HPDE6-E6E7 (cell line): ENCODE measurements around the gene CDCA4.
A peak's percentile ranks its signal among the peaks of the same experiment; 100 is the strongest.
"Not testable (repeated sequence)": the region's sequence is repeated elsewhere in the genome, so short reads cannot be mapped to it uniquely, and the experiment has no call there.

Source experiments
- DNase-seq: peaks from one replicate; pipeline ENCODE4 v3.0.0; 2011; ENCODE audit warnings: missing footprints; ENCODE audit errors: extremely low spot score

CDCA4 gene

DNA sequence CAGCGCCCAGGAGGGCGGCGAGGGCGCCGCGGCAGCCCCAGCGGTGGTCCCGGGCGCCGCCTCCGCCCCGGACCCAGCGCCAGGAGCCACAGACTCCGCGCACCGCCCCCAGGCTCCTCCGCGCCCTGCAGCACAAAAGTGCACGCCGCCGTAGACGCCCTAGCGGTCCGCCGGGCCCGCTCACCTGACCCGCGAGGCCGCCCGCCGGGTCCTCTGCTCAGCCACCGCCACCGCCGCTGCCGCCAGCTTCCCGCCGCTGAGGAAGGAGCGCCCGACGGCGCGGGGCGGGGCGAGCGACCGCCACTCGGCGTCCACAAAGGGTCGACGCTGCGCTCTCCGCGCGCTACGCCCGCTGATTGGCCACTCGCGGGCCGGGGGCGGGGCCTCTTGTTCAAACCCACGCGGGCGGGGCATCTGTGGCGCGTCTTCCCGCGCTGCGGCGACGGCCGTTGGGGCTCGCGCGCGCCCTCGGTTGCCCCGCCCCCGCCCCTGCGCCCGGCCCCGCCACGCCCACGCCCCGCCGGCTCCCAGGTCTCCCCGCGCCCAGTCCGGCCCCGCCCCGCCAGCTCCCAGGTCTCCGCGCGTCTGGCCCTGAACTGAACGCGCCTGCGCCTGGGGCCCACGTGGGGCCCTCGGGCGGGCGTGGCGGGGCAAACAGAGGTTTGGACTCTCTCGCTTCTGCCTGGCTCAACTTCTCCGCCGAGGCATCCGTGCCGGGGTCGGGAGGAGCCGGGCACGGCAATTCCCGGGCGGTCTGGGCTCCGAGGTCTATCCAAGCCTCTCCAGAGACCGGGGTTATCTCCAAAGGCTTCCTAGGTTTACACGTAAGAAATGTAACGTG lies at the start of gene CDCA4:
CDCA4 (minus strand) TSS at position 269 of the 841 bp plus-strand sequence. CDS start 9,154 bp downstream, outside the sequence.
- DNase-seq: peak; percentile 88

GRCh38 chr14:105069871-105070759 lies 49.2 kb upstream of the CDCA4 start:
- DNase-seq: no peak

DNA sequence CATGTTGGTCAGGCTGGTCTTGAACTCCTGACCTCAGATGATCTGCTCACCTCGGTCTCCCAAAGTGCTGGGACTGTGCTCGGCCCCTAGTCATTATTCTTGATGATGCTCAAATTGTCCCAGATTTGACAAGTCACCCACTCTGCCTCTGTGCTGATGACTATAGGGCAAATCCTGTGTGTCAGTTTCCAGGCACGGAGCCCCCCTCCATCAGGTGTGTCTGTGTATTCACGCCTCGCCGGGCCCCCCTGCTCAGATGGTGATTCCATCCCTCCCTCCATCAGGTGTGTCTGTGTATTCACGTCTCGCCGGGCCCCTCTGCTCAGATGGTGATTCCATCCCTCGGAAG lies 48.6 kb upstream of the CDCA4 start:
- no peak for DNase-seq

GRCh38 chr14:105068818-105069217 lies 47.9 kb upstream of the CDCA4 start:
- DNase-seq: no peak

- no peak for DNase-seq
Measured at GRCh38 chr14:105067969-105068301, 47.1 kb upstream of the CDCA4 start.

DNA sequence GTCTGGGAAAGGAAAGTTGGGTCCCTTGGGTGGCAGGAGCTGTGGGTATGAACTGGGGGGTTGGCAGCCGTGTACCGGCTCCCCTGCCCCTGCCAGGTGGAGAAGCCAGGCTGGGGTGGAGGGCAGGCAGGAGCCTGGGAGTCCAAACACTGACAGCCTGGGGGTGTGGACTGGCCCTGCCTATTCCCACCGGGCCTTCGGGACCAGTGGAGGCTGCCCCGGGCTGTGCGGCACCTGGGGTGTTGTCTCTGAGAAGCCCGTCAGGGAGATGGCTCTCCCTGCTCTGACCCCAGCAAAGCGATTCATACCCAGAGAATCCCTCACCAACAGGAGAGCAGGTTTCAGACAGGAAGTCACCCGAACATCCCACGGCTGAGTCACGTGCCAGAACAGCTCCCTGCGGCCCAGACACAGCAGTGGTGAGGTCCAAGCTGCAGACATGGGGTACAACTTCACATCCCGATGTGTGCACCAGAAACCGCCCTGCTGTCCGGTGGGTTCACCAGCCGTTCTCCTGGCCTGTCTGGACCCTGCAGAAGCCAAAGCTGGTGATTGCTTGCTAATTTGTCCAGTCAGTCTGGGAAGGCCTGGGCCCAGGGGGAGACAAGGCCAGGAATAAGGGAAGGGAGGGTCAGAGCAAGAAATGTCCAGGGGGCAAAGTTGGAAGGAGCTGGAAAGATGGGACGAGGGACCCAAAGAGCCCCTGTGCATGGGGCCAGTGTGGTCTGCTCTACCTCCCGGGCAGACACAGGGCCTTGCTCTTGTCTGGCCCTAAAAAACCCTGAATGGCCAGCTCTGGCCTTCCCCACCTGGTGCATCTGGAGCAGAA lies 46.5 kb upstream of the CDCA4 start:
- DNase-seq: no peak

DNA sequence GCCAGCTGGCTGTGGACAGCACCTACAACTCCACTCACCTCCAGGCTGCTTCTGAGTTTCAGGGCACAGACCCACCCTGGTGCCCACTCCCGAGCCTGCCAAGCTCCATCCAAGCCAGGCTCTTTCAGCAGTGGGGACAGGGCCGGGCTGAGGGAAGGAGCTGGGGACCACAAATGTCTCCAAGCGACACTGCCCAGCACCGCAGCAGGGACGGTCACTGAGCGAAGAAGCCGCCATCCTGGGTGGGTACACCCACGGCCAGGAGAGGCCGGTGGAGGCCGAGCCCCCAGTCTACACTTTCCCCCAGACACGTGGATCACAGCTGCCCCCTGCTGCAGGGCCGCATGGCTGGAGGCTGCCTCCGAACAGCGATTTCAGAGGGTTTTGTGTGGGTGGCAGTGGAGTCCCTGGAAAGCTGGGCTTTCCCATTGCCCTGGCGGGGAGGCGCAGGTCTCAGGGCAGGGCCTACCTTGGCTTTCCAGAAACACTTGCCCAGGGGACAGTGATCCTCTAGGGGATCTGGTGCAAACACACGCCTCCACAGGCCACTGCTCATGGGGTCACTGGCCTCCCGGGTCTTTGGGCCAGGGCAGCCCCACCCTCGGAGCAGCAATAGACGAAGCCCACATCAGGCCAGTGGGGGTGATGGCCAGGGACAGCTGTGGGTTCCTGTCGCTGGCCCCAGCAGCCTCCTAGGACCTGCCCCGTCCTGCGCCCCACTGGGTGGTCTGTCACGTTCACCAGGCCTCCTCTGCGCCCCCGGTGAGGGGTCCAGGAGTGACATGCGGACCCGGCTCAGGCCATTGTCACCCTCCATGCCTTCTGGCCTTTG lies 45.6 kb upstream of the CDCA4 start:
- no peak for DNase-seq

DNA sequence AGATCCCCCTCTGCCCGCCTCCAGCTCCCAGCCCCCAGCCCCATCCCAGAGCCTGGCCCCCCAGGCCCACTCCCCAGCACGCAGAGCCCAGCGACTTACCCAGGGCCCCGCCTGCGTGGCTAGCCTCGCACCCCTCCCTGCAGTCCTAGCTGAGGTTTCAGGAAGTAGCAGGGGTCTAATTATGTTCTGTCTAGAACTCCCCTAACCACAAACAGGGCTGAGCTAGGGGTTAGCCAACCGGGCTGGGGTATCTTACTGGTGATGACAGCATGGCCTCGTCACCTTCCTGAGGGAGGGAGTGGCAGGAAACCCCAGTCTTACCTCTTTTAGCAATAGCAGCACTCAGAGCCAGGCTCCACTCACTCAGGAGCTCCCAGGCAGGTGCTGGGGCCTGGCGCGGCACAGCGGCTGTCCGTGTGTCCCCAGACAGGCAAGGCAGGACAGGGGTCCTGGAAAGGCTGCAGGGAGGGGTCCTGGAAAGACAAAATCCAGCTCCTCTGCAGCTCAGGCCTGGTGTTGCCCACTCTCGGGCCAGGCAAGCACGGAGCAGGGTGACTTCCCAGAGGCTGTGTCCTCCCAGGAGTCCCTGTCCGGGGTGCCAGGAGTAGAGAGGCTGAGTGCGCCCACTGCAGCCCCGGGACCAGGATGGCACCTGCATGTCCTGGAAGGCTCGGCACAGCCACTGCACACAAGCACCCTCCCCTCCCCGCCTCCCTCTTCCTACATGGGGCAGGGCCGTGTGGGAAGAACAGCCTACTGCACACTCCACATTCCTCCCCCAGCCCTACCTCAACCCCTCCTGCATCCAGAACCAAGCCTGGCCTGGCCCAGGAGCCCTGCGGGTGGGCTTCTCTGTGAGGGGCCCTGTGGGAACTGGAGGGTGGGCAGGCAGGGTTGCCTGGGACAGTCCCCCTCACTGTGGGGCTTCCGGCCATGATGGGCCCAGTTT lies 44.7 kb upstream of the CDCA4 start, which contains the start of gene GPR132:
GPR132 (minus strand) TSS at position 151 of the 949 bp plus-strand sequence. CDS start 10,010 bp downstream, outside the sequence.
- no peak for DNase-seq

GRCh38 chr14:105064721-105065143 lies 43.8 kb upstream of the CDCA4 start:
- DNase-seq: no peak

DNA sequence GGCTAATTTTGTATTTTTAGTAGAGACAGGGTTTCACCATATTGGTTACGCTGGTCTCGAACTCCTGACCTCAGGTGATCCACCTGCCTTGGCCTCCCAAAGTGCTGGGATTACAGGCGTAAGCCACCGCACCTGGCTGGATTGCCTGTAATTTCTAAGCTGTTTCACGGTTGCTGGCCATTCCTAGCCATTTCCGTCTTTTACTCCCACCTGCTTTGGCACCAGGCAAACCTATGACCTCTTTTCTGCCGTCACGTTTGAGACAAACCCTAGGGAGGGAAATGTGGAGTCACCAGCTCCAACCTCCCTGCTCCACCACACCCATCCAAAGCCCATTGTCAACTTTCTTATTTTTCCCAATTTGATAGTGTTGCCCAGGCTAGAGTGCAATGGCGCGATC lies 43.1 kb upstream of the CDCA4 start:
- no peak for DNase-seq

GRCh38 chr14:105063506-105063905 lies 42.6 kb upstream of the CDCA4 start:
- DNase-seq: not testable (repeated sequence)

GRCh38 chr14:105063056-105063455 lies 42.2 kb upstream of the CDCA4 start:
- DNase-seq: no peak

DNA sequence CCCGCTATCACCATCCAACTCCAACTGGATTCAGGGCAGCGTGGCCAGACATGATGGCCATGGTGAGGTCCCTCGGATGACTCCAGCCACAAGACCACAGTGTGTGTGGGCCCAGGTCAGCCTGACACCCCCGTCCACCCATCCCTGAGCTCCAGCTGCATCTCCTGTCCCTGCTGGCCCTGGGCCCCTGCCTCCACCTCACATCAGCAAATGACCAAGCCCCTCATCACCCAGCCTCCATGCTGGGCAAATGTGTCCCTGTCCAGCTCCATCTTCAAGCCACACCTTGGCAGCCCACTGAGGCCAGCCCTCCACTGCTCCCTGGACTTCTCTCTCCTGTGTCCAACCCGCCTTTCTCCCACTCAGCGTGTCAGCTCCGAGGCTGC lies 41.2 kb upstream of the CDCA4 start:
- DNase-seq: no peak

DNA sequence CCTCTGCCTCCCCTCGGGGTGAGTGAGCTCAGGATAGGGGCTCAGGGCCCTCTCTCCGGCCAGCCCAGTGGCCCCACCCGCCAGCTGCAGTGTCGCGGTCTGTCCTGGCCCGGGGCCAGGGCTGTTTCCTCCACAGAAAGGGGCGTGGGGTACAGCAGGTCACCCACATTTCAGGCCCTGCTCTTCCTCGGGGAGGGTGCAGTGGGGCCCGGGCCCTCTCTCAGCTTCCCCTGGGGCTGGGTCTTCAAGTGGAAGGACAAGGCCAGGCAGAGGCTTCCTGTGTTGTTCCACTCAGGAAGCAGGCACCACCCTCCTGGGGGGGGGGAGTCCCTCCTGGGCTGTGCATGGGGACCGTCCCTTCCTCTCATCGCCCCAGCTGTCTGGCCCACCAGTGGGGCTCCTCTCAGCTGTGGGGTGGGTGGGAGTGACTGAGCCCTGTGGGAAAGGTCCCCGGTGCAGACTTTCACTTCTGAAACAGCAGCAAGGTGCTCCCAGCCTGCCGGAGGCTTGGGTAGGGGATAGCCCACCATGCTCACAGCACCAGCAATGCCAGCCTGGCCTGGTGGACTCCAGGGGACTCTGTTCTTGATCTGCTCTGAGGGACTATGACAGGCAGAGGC lies 40.7 kb upstream of the CDCA4 start:
- DNase-seq: no peak

DNA sequence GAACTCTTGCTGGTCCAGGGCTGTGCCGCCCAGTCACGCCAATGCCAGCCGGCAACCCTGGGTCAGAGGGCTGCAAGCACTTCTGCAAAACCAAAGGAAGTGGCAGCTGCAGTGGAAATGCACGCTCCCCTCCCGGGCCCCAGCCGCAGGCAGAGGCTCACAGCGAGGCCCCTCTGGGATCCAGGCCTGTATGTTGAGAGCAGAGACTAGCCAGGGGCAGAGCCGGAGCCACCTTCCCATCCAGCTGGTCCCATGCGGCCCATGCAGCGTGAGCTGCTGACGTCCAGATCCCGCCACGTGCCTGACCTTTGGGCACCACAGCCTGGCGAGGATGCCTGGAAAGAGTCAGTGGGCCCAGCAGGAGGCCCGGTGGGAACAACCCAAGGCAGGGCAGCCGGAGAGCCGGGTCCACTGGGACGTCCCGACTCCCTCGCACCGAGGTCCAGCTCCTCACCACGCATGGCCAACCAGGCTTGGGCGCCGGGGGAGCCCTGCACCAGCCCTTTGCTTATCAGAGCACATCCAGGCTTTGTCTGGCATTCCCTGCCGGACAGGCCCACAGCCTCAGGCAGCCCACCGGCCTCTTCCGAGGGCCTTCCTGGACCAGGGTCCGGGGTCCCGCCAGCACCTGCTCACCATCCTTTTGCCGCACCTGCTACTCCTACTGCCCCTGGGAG lies 40.0 kb upstream of the CDCA4 start:
- no peak for DNase-seq

- no peak for DNase-seq
Measured at GRCh38 chr14:105059925-105060565, 39.2 kb upstream of the CDCA4 start.

DNA sequence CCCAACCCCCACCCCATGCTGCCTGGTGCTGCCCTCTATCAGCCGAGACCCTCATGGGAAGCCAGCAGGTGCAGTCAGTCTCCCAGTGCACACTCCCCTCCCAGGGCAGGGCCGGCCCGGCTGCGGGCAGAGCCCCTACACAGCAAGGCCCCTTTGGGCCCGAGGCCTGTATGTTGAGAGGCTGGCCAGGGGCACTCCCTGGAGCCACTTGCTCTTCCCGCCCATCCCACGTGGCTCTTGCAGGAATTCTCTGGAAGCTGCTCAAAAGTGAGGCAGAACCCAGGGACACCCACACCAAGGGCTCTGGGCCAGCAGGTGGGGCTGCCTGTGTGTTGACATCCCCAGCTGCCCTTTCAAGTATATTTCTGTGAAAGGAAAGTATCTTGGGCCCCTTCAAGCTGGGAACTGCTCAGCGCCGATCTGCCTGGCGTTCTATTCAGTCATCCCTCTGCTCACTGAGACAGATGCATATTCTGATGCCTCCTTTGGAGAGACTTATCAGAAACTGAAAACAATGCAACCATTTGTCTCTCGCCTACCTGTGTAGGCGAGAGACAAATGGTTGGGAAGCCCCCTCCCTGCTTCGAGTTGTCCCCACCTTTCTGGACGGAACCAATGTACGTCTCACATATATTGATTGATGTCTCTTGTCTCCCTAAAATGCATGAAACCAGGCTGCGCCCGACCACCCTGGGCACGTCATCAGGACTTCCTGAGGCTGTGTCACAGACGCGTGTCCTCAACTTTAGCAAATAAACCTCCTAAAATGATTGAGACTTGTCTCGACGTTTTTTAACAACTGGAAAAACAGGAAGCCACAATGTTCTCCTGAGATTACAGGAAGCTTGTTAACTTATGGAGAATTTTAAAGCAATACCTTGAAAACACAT lies 38.4 kb upstream of the CDCA4 start:
- no peak for DNase-seq
